ENCODE measurements around the gene OR2AT4.

The OR2AT4 gene

DNA sequence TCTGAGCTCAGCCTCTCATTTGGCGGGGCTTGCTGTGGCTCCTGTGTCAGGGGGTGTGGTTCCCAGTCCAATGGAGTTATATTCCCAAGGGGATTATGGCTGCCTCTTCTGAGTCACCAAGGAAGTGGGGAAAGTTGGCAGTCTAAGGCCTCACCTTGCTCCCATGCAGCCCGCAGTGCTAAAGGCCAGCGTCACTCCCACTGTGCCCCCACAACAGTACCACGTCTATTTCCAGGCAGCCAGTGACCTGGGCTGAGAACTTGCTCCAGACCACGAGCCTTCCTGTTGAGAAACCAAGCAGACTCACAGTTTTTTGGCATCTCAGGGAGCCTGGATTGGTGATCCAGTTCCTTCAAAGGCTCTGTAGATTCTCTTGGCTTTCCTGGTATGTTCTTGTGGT lies 45.6 kb downstream of the OR2AT4 start:
- TF ChIP-seq TAF1 (IDR thresholded peaks at IDR 0.05; ENCODE audit: borderline replicate concordance, insufficient read depth, low read length), result no peak
- no peak for TF ChIP-seq FOXP2 (optimal IDR thresholded peaks at IDR 0.05; ENCODE audit: borderline replicate concordance, extremely low read depth, extremely low read length, insufficient read depth)

DNA sequence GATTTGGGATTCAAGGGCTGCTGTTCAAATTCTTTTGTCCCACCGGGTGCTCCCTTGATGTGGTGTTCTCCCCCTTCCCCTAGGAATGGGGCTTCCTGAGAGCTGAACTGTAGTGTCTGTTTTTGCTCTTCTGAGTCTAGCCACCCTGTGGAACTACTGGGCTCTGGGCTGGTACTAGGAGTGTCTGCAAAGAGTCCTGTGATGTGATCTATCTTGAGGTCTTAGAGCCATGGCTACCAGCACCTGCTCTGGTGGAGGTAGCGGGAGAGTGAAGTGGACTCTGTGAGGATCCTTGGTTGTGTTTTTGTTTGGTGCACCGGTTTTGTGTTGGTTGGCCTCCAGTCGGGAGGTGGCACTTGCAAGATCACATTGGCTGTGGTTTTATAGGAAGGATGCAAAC lies 46.2 kb downstream of the OR2AT4 start:
- TF ChIP-seq, protein P1, sequence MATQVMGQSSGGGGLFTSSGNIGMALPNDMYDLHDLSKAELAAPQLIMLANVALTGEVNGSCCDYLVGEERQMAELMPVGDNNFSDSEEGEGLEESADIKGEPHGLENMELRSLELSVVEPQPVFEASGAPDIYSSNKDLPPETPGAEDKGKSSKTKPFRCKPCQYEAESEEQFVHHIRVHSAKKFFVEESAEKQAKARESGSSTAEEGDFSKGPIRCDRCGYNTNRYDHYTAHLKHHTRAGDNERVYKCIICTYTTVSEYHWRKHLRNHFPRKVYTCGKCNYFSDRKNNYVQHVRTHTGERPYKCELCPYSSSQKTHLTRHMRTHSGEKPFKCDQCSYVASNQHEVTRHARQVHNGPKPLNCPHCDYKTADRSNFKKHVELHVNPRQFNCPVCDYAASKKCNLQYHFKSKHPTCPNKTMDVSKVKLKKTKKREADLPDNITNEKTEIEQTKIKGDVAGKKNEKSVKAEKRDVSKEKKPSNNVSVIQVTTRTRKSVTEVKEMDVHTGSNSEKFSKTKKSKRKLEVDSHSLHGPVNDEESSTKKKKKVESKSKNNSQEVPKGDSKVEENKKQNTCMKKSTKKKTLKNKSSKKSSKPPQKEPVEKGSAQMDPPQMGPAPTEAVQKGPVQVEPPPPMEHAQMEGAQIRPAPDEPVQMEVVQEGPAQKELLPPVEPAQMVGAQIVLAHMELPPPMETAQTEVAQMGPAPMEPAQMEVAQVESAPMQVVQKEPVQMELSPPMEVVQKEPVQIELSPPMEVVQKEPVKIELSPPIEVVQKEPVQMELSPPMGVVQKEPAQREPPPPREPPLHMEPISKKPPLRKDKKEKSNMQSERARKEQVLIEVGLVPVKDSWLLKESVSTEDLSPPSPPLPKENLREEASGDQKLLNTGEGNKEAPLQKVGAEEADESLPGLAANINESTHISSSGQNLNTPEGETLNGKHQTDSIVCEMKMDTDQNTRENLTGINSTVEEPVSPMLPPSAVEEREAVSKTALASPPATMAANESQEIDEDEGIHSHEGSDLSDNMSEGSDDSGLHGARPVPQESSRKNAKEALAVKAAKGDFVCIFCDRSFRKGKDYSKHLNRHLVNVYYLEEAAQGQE (IDR thresholded peaks at IDR 0.05; ENCODE audit: insufficient read depth in 1 of 2, low read depth in 2 of 2, low read length in 2 of 2), result no peak
- TF ChIP-seq SIN3A (IDR thresholded peaks at IDR 0.05; ENCODE audit: borderline replicate concordance, insufficient read depth, low read length) (no peak), POLR2AphosphoS5 (IDR thresholded peaks at IDR 0.05; ENCODE audit: low read depth, low read length) (no peak), TAF1 (IDR thresholded peaks at IDR 0.05; ENCODE audit: borderline replicate concordance, insufficient read depth, low read length) (no peak), FOXP2 (optimal IDR thresholded peaks at IDR 0.05; ENCODE audit: borderline replicate concordance, extremely low read depth, extremely low read length, insufficient read depth) (no peak)

DNA sequence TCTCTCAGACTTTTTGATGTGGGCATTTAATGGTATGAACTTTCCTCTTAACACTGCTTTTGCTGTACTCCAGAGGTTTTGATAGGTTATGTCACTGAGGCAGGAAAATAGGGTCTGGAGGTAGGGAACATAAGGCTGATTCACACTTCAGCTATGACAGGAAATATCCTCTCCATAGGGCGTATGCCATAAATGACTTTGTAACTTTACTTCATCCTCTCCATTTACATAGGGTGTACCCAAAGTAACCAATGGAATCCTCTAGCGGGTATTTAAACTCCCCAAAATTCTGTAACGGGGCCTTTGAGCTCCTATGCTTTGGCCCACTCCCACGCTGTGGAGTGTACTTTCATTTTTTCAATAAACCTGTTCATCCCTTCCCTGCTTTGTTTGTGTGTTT lies 49.5 kb downstream of the OR2AT4 start:
- TF ChIP-seq TAF1 (IDR thresholded peaks at IDR 0.05; ENCODE audit: borderline replicate concordance, insufficient read depth, low read length) (no peak), SIN3A (IDR thresholded peaks at IDR 0.05; ENCODE audit: borderline replicate concordance, insufficient read depth, low read length) (no peak), POLR2AphosphoS5 (IDR thresholded peaks at IDR 0.05; ENCODE audit: low read depth, low read length) (no peak), FOXP2 (optimal IDR thresholded peaks at IDR 0.05; ENCODE audit: borderline replicate concordance, extremely low read depth, extremely low read length, insufficient read depth) (no peak)
- TF ChIP-seq, protein P1 (IDR thresholded peaks at IDR 0.05; ENCODE audit: insufficient read depth in 1 of 2, low read depth in 2 of 2, low read length in 2 of 2), result no peak

DNA sequence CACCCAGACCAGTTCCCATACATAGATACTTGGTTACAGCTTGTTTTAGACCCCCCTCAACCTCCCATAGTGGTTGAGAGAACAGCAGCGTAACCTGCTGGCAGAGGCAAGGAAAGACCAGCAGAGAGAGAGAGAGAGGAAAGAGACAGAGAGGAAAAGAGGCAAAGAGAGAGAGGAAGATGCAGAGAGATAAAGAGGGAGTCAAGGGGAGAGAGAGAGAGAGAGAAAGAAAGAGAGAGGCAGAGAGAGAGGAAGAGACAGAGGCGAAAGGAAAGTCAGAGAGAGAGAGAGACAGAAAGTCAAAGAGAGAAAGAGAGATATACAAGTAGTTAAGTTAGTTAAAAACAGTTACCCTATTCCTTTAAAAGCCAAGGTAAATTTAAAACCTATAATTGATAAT lies 55.4 kb downstream of the OR2AT4 start:
- TF ChIP-seq TAF1 (IDR thresholded peaks at IDR 0.05; ENCODE audit: borderline replicate concordance, insufficient read depth, low read length) (no peak), FOXP2 (optimal IDR thresholded peaks at IDR 0.05; ENCODE audit: borderline replicate concordance, extremely low read depth, extremely low read length, insufficient read depth) (no peak), POLR2AphosphoS5 (IDR thresholded peaks at IDR 0.05; ENCODE audit: low read depth, low read length) (no peak), SIN3A (IDR thresholded peaks at IDR 0.05; ENCODE audit: borderline replicate concordance, insufficient read depth, low read length) (no peak)
- TF ChIP-seq, protein P1 (IDR thresholded peaks at IDR 0.05; ENCODE audit: insufficient read depth in 1 of 2, low read depth in 2 of 2, low read length in 2 of 2), result no peak

DNA sequence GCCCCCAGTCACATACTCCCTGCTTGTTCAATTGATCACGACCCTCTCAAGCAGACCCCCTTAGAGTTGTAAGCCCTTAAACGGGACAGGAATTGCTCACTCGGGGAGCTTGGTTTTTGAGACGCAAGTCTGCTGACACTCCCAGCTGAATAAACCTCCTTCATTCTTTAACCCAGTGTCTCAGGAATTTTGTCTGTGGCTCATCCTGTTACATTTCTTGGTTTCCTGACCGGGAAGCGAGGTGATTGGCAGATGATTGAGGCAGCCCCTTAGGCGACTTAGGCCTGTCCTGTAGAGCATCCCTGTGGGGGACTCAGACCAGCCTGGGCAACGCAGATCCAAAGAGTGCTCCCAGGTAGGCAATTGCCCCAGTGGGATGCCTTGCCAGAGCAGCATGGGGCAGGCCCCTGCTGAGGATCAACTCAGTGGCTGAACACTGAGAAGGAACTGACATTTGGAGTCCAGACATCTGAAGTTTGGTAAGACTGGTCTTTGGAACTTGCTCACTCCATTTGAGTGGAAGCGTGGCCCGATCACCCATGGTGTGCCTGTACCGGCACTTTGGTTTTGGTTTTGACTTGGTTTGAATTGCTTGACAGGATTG lies 56.4 kb downstream of the OR2AT4 start:
- TF ChIP-seq POLR2AphosphoS5 (IDR thresholded peaks at IDR 0.05; ENCODE audit: low read depth, low read length) (no peak), TAF1 (IDR thresholded peaks at IDR 0.05; ENCODE audit: borderline replicate concordance, insufficient read depth, low read length) (no peak), SIN3A (IDR thresholded peaks at IDR 0.05; ENCODE audit: borderline replicate concordance, insufficient read depth, low read length) (no peak), FOXP2 (optimal IDR thresholded peaks at IDR 0.05; ENCODE audit: borderline replicate concordance, extremely low read depth, extremely low read length, insufficient read depth) (no peak)
- TF ChIP-seq, protein P1 (IDR thresholded peaks at IDR 0.05; ENCODE audit: insufficient read depth in 1 of 2, low read depth in 2 of 2, low read length in 2 of 2), result no peak
